ENCODE data around the gene SETD7. TPM values are rescaled to one million over a fixed set of nuclear protein-coding genes. Genes with fewer than 3 reads are reported as not detected.

The SETD7 gene
- total RNA-seq, 1 donor from 2014 or later: 79.9 TPM

DNA sequence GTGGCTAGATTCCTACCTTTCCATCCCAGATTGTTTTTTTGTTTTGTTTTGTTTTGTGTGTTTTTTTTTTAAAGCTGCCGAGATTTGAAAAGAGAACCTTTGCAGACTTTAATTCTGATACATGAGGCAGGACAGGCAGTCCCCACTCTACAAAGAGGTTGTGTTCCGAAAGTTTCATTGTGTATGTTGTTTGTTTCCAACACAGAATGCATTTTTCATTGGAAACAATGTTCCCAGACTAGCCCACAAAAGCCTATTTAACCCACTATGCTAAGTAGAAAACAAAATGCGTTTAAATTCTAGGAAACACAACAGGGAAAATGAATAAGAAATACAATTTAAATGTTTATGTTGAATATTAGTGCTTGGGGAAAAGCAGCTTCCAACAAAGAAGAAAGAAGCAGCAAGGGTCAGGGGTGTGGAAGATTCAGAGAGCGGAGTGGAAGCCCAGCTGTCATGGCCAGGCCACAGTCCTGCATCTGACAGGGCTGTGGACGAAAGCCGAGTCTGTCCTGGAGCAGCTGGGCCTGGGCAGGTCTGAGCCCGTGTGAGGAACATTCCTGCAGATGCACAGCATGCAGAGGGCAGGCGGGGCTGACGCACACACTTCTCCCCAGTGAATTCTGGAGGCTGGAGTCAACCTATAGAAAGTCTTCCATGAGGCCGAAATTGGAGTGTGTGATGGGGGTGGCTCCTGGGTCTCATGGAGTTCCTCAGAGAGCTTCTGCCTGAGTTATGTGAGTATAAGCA is 12.4 kb upstream of the SETD7 start:
- DNase-seq: peak; percentile 86

GRCh38 chr4:139567159-139567870 is 11.3 kb upstream of the SETD7 start:
- DNase-seq: no peak

DNA sequence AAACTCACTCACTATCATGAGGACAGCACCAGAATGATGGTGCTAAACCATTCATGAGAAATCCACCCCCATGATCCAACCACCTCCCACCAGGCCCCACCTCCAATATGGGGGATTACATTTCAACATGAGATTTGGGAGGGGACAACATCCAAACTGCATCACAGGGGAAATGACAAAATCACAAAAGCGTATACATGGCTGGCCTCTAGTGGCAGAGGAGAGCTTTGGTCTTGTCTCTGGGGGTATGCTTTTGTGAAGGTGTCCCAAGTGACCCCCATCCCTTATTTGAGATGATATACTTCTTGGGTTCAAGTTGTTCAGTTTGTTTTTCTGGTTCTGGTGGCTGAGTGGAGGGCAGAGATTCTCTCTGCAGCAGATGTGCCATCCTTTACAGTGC is 8.5 kb upstream of the SETD7 start:
- DNase-seq: no peak

DNA sequence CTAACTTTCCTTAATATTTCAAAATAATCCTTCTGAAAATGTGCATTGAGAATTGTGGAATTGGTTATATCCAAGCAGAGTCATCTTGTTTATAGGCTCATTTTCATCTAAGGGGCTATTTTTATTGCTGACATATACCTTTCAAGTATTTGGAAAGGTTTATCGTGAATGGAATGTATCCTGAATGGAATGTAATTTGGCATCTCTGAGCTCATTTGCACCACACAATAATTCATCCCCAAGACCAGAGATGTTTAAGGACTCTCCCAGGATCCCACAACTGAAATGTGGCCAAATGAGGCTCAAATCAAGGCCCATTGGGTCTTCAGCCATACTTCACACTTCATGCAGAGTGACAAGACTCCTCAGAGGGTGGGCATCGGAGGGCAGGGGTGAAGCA is 7.5 kb upstream of the SETD7 start:
- DNase-seq: no peak

DNA sequence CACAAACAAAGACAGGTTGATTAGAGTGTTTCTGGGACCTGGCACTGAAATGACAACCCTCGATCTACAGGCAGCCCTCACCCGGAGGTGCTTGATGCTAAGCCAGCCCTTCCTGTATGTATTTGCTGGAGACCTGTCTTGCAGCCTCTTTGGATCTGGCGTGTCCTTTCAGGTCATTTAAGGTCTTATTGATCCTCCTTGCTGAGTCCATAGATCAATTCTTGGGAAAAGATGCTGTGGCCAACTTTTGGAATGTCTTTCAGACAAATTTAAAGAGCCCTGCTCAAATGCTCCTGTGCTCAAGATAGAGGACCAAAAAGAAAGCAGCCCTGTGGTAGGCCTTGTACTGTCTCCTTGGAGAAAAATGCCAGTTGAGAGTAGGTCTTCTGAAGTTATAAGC is 6.8 kb upstream of the SETD7 start:
- no peak for DNase-seq

DNA sequence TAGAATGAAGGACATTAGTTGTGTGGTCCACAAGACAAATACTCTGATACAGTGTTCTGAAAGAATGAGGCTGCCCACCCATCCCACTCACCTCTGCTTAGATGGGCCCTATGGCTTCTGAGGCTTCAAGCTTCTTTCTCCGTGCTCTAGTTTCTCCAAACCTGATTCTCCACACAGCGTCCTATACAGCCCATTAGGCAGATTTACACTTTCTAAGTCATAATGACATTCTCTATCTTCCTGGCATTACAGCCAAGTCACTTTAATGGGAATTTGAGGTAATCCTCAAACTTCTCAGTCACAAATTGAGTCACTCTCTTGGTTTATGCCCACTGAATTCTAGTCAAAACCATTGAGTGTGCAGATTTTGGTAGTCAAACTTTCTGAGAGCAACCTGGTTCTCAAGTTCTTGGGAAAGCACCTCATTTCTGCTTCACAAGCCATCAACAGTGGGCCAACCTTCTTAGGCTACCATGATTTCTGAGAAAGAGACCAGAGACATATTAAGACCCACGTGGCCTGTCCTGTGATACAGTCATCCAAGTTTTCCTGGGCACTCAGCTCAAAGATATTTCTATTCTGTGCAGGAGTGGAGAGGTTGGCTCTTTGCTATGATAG is 6.2 kb upstream of the SETD7 start:
- no peak for DNase-seq

DNA sequence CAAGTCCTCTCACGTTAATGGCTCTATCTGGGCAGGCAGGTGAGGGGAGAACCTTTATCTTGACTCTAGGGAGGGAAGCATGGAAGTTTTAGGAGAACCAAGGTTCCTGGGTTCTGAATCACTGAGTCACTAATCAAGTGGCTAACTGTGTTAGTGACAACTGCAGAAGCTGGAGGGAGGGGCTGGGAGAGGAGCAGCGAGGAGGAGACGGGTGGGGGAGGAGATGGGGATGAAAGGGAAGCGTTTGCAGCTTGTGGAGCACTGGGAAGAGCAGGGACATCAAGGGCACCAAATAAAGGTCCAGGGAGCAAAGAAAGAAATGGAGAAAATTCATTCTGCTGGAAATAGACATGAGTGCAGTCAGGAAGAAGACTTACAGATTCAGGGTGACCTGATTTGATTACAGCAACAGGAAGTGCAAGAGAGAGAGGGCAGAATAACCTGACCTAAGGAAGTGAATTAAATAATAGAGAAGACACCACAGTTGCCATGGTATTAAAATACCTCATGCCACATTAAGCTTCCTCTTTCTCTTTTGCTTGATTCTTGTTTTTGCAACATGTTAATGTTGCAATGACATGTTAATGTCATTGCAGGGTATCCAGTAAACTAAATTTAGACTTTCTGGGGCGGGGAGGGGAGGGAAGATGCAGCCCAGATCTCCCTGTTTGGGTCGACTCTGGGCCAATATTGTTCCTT is 4.5 kb upstream of the SETD7 start:
- DNase-seq: peak; percentile 58

DNA sequence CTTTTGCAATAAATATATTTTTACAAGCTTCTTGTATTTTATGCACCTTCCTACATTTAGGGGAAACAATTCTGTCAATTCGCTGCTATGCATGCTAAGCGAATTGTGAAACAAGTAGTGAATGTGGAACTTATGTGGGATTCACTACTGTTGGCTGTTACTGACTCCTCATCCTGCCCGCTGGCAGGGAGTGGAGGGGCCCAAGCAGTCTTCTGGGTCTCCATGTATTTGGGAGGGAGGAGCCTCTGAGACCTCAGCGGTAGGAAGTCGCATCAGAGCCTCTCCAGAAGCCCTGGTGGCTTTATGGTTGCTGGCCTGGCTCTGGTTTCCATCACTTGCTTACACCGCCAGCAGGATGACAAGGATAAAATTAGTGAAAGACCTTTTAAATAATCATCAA is 3.7 kb upstream of the SETD7 start:
- DNase-seq: no peak

DNA sequence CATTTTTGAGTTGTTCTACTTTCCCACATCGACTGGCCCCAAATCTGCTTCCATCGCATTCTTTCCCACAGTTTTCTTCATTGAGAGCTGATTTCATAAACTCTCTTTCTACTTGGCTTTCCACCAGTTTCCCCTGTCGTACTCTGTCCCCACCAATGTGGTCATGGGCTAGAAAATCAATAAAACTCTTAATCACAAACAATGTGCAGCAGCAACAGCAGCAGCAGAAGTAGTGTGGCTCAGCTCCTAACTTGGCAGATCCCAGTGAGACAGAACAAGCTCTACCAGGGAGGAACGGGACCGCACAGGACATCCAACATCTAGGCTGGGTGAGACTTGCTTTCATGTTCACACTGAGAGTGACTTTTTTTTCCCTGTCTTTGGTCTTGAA is 3.1 kb upstream of the SETD7 start:
- DNase-seq: no peak

GRCh38 chr4:139558235-139559088 is 2.4 kb upstream of the SETD7 start:
- no peak for DNase-seq

DNA sequence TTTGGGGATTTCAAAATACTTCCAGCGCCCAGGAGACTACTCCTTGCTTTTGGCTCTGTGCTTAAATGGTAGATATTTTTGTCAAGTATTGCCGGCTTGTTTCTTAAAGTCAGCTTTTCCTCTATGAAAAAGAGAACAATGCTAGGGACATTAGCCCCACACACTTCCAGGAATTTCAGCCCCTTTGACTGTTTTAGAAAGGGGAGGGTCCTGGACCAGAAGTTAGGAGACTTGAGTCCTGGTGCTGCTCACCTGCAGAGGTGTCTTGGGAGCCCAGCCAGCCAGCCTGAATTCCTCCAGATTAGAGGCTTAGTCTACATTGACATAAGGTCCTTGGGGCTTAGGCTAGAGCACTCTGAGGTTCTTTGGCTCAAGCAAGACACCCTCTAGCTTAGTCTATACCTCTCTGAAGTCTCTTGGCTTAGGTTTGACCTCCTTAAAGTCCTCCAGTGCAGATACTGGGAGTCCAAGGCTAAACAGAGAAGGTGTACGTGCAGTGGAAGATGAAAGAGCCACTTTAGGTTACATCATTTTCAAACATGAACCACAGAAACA is 1.6 kb upstream of the SETD7 start:
- DNase-seq: no peak

DNA sequence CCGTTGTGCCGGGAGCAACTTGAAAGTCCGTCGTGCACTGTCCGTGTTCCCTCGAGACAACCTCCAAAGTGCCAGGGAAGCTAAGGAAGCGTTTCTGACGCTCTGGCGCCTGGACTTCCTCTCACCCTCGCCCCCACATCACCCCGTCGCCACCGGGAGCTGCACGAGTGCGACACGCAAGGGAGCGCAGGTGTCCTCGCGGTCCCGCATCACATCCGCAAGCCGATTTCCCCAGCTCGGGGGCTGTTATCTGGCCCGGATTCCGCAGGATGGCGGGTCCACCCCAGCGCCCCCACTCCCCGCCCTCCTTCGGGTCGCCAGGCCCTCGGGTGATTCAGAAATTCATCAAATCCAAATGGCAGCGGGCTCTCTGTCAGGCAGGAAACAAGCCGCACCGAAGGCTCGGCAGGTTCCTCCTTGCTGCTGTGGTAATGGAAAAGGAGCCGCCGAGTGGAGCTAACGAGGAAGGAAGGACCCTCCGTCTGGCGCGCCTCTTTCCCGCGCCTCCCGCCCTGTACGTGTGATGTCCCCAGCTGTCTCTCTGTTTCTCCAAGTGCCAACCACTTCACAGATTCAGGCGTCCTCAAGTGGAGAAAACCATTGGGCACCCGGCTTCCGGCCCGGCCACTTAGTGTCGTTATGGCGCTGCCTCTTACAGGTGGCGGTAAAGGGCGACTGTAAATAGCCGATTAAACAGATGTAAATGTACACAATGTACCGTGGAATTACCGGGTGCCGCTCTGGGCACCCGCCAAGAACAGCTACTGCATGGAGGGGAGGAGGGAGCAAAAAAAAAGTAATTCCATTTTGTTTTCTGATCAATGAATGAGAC is 921 bp upstream of the SETD7 start:
- peak; percentile 91 for DNase-seq

DNA sequence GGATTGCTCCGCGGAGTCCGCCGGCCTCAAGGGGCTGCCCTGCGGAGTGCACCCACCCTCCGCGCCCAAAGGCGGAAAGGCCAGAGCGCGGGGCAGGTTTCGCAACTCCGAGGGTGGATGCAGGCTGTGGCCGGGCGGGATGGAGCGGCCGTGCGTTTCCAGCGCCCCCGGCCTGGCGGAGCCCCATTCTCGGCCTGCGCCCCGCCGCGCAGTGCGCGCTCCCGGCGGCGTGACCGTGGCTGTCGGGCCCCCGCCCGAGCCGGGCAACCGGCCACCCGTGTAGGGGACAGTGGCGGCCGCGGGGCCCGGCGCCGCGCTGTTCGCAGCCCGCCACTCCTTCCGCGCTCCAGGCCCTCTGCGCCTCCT is 331 bp downstream of the SETD7 start:
- peak; percentile 48 for DNase-seq

GRCh38 chr4:139554893-139555704 is 920 bp downstream of the SETD7 start:
- peak; percentile 97 for DNase-seq

DNA sequence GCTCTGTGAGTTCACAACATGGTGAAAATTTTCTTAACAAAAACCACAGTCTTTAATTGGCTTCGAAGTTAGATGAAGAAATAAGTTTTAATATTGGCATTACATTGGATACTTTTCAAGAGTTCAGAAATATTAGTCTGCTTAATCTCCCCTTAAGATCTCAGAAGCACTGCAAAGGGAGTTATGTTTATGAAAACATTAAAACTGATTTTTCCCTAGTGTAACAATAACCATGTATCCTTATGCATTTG is 1.5 kb downstream of the SETD7 start:
- no peak for DNase-seq

DNA sequence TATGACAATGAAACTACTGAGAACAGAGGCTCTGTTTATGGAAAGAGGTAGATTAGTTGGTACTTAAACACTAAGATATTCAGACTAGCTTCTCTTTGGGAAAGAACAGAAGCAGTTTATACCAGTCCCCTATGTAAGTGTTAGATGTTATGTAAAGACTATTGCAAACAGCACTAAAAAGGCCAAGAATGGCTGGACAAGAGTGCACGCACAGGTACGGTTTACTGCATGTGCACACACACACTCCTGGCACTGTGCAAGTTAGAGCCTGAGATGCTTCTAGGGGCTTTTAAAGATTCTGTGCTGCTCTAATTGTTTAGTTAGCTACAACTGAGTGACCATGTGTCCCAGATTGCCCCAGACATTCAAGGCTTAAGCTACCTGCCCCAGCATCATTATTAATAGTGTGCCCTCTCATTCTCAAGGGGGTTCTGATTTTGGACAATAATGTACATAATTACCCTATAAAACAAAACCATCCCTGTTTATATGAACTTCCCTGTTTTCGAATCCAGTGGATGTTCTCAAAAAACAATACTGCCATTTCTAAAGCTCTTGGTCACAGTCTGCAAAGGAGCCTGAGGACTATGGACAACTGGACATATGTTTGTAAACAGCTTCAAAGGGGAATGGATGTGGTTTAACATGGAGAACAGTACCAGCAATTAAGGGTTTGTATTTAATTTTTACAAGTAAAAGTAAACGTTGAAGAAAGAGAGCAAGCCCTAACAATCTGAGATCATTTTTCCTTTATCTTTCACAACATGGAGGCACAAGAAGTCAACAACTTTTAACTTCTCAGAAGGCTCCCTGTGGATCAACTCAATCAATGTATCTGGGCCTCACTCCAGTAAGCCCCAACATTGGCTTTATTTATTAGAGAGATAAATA is 2.0 kb downstream of the SETD7 start:
- no peak for DNase-seq

DNA sequence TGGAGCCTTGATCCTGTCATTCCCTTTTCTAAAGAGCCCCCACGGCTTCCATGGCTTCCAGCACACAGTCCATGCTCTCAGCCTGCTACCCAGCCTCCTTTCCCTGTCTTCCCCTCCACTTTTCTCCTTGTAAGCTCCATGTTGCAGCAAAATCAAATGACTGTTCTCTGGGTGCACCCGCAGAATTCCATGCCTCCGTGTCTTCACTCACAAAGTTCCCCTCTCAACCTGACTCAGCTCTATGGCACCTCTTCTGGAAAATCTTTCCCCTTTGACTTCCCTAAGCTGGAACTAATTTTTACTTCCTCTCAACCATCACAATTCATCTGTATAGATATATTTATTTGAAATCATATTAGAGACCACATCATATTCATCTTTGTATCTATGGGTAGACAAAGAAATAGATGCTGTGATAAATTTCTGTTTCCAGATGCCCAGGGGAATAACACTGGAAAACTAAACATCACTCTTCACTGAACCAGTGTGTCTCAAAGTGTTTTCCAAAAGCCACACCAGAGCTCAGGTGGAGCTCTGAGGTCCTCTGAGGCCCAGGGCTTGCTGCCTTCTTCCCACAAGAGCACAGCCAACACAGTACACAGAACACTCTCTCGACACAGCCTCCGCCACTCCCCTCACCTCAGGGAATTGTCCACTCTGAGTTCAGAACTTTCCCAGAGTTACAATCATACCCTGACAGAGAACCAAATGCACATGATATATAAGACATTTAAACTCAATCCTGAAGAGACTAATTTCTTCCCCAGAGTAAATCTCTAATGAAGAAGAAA is 3.3 kb downstream of the SETD7 start:
- no peak for DNase-seq

GRCh38 chr4:139550724-139551429 is 5.1 kb downstream of the SETD7 start:
- DNase-seq: no peak

Measured in tongue (tissue), 2 donors.